Muscle of leg (tissue), 11 donors: ENCODE results near the gene NCAPH2. TPM values are rescaled to one million over a fixed set of nuclear protein-coding genes. Genes with fewer than 3 reads are reported as not detected.
"Not testable (repeated sequence)": the region's sequence is repeated elsewhere in the genome, so short reads cannot be mapped to it uniquely, and the experiment has no call there.

ENCODE experiments used
- DNase-seq: peaks from one replicate; pipeline ENCODE4 v3.0.0; 2013
- H3K27ac ChIP-seq: one replicate; pipeline ENCODE4 v1.5.1; 2013; ENCODE audit warnings: mild to moderate bottlenecking, low read length, control low read depth
- H3K27me3 ChIP-seq: one replicate; pipeline ENCODE4 v1.6.1; 2013; ENCODE audit warnings: low read length; ENCODE audit not compliant: control insufficient read depth, insufficient read depth
- H3K36me3 ChIP-seq: one replicate; pipeline ENCODE4 v1.6.1; 2013; ENCODE audit warnings: low read length; ENCODE audit not compliant: control insufficient read depth, insufficient read depth
- H3K4me1 ChIP-seq: one replicate; pipeline ENCODE4 v1.6.1; 2013; ENCODE audit warnings: low read length; ENCODE audit not compliant: control insufficient read depth, insufficient read depth
- H3K4me3 ChIP-seq: one replicate; pipeline ENCODE4 v1.5.1; 2013; ENCODE audit warnings: low read length, control low read depth
- H3K9me3 ChIP-seq: replicated peaks from 2 replicates; pipeline ENCODE4 v1.6.1; 2013; ENCODE audit warnings: low read depth, low read length; ENCODE audit not compliant: control insufficient read depth
- WGBS: methylation state at CpG from one replicate; pipeline ENCODE4 v1.1.5; 2013; ENCODE audit warnings: missing lambda C conversion rate; ENCODE audit not compliant: insufficient coverage; 5-methylcytosine and 5-hydroxymethylcytosine counted together
- polyA plus RNA-seq, 8 donors: library from polyadenylated mRNA; unstranded; fragments of 120-200 nt; gene quantifications; one replicate each; pipeline versions ENCODE4 v1.2.1 to v1.2.3, GENCODE V29; 2013; ENCODE audit warnings: inconsistent platforms in 1 of 8, low replicate concordance in 1 of 8; ENCODE audit not compliant: insufficient read length in 8 of 8, insufficient read depth in 1 of 8
- total RNA-seq: library from RNA; stranded (reverse); fragments of 120-200 nt; gene quantifications from one replicate; pipeline ENCODE4 v1.2.4, GENCODE V29; 2013

NCAPH2 gene
- total and polyA plus RNA-seq, 9 donors: 30.7 to 40.3 (median 37.5) TPM

DNA sequence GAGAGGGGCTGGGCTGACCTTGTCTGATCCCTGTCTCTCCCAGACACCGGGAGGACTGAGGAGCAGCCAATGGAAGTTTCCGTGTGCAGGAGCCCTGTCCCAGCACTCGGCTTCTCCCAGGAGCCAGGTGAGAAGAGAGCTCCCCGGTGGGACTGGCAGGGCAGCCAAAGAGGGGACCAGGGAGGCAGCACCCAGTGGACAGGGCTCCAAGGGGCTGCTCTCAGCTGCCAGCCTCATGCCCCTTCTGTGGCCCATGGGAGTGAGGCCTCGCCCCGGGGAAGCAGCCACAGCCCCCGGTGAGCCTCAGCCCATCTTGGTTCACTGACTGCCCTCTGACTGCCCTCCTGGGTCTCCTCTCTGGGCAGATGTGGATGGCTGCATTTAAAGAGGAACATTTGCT is 10.6 kb downstream of the NCAPH2 start:
- no peak overlapping the region for H3K4me3 ChIP-seq
- no peaks in the 10 kb centered on the region for H3K27me3 ChIP-seq
- no peaks in the 10 kb centered on the region for H3K9me3 ChIP-seq
- no peaks in the 10 kb centered on the region for H3K4me1 ChIP-seq
- DNase-seq: no peak
- no peak overlapping the region for H3K27ac ChIP-seq
- H3K36me3 ChIP-seq: peaks cover 68% of the 10 kb centered on the region
- WGBS: 95% methylated on average over 5 of the region's 7 CpGs

- Histone ChIP-seq H3K27ac (no peak overlapping the region), H3K36me3 (peaks cover 74% of the 10 kb centered on the region), H3K4me3 (no peak overlapping the region), H3K27me3 (no peaks in the 10 kb centered on the region), H3K4me1 (peaks cover 1% of the 10 kb centered on the region), H3K9me3 (no peaks in the 10 kb centered on the region)
- 95% methylated on average over 8 of the region's 8 CpGs for WGBS
- DNase-seq: no peak
Measured at GRCh38 chr22:50519151-50519550, 11.1 kb downstream of the NCAPH2 start.

- H3K27me3 ChIP-seq, H3K4me3 ChIP-seq, DNase-seq, H3K27ac ChIP-seq, H3K9me3 ChIP-seq: not testable (repeated sequence)
- H3K4me1 ChIP-seq: peaks cover 10% of the 10 kb centered on the region
- peaks cover 69% of the 10 kb centered on the region for H3K36me3 ChIP-seq
- 100% methylated on average over 3 of the region's 8 CpGs for WGBS
Measured at GRCh38 chr22:50520184-50520583, 12.2 kb downstream of the NCAPH2 start.

DNA sequence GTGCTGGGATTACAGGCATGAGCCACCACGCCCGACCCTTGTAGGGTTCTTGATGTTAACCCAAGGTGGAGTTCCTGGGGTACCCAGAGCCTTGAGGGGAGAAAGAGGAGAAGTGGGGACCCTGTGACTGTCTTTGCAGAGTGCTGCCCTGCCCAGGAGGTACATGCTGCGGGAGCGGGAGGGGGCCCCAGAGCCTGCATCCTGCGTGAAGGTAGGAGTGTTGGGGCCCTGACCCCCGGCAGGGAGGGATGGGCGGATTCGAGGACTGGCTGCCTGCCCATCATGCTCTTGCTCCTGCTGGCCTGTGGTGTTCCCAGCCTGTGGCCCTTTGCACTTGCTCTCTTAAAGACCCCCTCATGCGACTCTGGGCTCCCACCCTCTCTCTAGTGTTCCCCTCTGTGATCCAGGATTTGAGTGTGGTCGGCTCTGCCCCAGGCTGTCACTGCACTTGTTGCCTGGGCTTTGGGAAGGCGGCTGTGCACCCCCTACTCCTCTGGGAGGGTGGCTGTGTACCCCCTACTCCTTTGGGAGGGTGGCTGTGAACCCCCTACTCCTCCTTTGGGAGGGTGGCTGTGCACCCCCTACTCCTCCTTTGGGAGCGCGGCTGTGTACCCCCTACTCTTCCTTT is 12.9 kb downstream of the NCAPH2 start:
- 93% methylated on average over 11 of the region's 13 CpGs for WGBS
- Histone ChIP-seq H3K27ac (no peak overlapping the region), H3K27me3 (no peaks in the 10 kb centered on the region), H3K36me3 (peaks cover 69% of the 10 kb centered on the region), H3K9me3 (no peaks in the 10 kb centered on the region), H3K4me1 (peaks cover 10% of the 10 kb centered on the region), H3K4me3 (no peak overlapping the region)
- no peak for DNase-seq

- Histone ChIP-seq H3K27me3 (no peaks in the 10 kb centered on the region), H3K36me3 (peaks cover 65% of the 10 kb centered on the region), H3K27ac (no peak overlapping the region), H3K4me1 (peaks cover 13% of the 10 kb centered on the region), H3K9me3 (no peaks in the 10 kb centered on the region), H3K4me3 (no peak overlapping the region)
- no peak for DNase-seq
- 89% methylated on average over 7 of the region's 10 CpGs for WGBS
Measured at GRCh38 chr22:50521710-50522109, 13.7 kb downstream of the NCAPH2 start.

GRCh38 chr22:50522208-50522805 is 14.3 kb downstream of the NCAPH2 start:
- Histone ChIP-seq H3K4me1 (peaks cover 17% of the 10 kb centered on the region), H3K27me3 (no peaks in the 10 kb centered on the region), H3K4me3 (no peak overlapping the region), H3K9me3 (no peaks in the 10 kb centered on the region), H3K36me3 (peaks cover 59% of the 10 kb centered on the region), H3K27ac (no peak overlapping the region)
- no peak for DNase-seq
- WGBS: 86% methylated on average over 7 of the region's 15 CpGs

- no peak overlapping the region for H3K4me3 ChIP-seq
- H3K36me3 ChIP-seq: peaks cover 52% of the 10 kb centered on the region
Measured at GRCh38 chr22:50522806-50523438, 14.9 kb downstream of the NCAPH2 start.

GRCh38 chr22:50523458-50523805 is 15.4 kb downstream of the NCAPH2 start:
- H3K27me3 ChIP-seq: peaks cover 3% of the 10 kb centered on the region
- no peaks in the 10 kb centered on the region for H3K9me3 ChIP-seq
- H3K27ac ChIP-seq: no peak overlapping the region
- H3K4me1 ChIP-seq: peaks cover 17% of the 10 kb centered on the region
- WGBS: 95% methylated on average over 13 of the region's 16 CpGs
- DNase-seq: no peak
- H3K36me3 ChIP-seq: peaks cover 47% of the 10 kb centered on the region
- no peak overlapping the region for H3K4me3 ChIP-seq

More at GRCh38 chr22:50522806-50523438, 14.9 kb downstream of the NCAPH2 start:
- Histone ChIP-seq H3K27me3 (no peaks in the 10 kb centered on the region), H3K27ac (no peak overlapping the region), H3K9me3 (no peaks in the 10 kb centered on the region), H3K4me1 (peaks cover 17% of the 10 kb centered on the region)
- 79% methylated on average over 17 of the region's 22 CpGs for WGBS
- DNase-seq: no peak

DNA sequence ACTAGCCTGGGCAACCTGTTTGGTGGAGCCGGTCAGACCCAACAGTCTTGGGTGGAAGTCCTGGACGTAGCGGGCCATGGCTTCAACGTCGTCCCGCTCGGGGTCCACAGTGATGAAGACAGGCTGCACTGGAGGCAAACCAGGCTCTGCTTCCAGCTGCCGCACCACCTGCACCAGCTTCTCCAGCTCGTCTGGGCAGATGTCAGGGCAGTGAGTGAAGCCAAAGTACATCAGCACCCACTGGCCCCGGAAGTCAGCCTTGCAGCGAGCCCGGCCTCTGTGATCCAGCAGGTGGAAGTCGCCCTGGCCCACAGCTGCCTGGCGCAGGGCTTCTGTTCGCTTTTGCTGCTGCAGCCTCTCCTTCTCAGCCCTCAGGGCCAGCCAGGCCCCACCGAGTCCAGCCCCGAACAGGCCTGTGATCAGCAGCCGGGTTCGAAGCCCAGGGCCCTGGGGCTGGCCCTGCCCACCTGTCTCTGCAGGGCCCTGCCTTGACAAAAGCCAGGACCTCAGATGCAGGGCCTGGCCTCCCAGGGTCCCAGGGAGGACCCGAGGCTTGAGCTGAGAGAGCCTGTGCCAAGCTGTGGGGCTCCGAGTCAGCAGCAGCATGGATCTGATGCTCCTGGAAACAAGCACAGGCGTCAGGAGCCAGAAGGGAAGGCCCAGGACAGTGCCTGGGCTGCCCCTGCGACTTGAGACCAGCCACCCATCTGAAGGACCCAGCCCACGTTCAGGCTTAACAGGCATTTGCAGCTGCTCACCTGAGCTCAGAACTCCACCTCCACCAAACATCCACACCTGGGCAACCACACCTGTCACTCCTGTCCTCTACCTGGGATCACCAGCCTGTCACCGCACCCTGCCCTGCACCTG is 16.0 kb downstream of the NCAPH2 start:
- H3K27ac ChIP-seq: no peak overlapping the region
- H3K27me3 ChIP-seq: peaks cover 9% of the 10 kb centered on the region
- H3K9me3 ChIP-seq: no peaks in the 10 kb centered on the region
- H3K36me3 ChIP-seq: peaks cover 41% of the 10 kb centered on the region
- no peak for DNase-seq
- peak overlapping the region; percentile 75 for H3K4me3 ChIP-seq
- WGBS: 77% methylated on average over 23 of the region's 25 CpGs
- H3K4me1 ChIP-seq: peaks cover 18% of the 10 kb centered on the region

GRCh38 chr22:50524676-50525103 is 16.7 kb downstream of the NCAPH2 start:
- Histone ChIP-seq H3K4me3 (peak overlapping the region; percentile 75), H3K4me1 (peaks cover 25% of the 10 kb centered on the region), H3K27me3 (peaks cover 15% of the 10 kb centered on the region), H3K36me3 (peaks cover 37% of the 10 kb centered on the region), H3K9me3 (no peaks in the 10 kb centered on the region), H3K27ac (peak overlapping the region; percentile 29)
- no peak for DNase-seq
- 12% methylated on average over 19 of the region's 19 CpGs for WGBS
